Common myeloid progenitor, CD34-positive (primary cell): ENCODE measurements around the gene CBY1.

Source experiments
- CTCF ChIA-PET: fragments of 350-600 bp; sonication (Branson Sonifier 250); formaldehyde crosslinking; loops from one replicate; lab custom pipeline; 2021; ENCODE audit warnings: antibody characterized with exemption; lab: Charles Lee
- POLR2A ChIA-PET: fragments of 350-600 bp; sonication (Branson Sonifier 250); formaldehyde crosslinking; loops from one replicate; lab custom pipeline; 2021; ENCODE audit warnings: antibody characterized with exemption; lab: Charles Lee
- DNase-seq, 3 donors: peaks; one replicate each; pipeline versions ENCODE4 v3.0.0 to v3.0.0-alpha.2; 2013
- H3K27ac ChIP-seq, 2 experiments: 1 replicate in 1 of 2; 2 replicates in 1 of 2; pipeline ENCODE4 v1.7.0; 2013; ENCODE audit warnings: inconsistent platforms in 2 of 2, low read length in 2 of 2, mild to moderate bottlenecking in 2 of 2, low read depth in 1 of 2, moderate library complexity in 1 of 2; ENCODE audit not compliant: severe bottlenecking in 2 of 2, insufficient read depth in 1 of 2, poor library complexity in 1 of 2
- H3K27me3 ChIP-seq, 5 experiments: replicated peaks in 2 of 5; 1 replicate in 3 of 5; 2 replicates in 2 of 5; pipeline versions ENCODE4 v1.6.1 to v1.7.0; 2013; ENCODE audit warnings: low read length in 4 of 5, mild to moderate bottlenecking in 2 of 5, moderate library complexity in 2 of 5, inconsistent platforms in 1 of 5; ENCODE audit not compliant: insufficient read depth in 5 of 5, control insufficient read depth in 4 of 5
- H3K36me3 ChIP-seq, 4 experiments: 1 replicate in 2 of 4; 2 replicates in 2 of 4; pipeline versions ENCODE4 v1.6.1 to v1.7.0; 2013; ENCODE audit warnings: low read length in 3 of 4, control low read depth in 1 of 4, mild to moderate bottlenecking in 1 of 4; ENCODE audit not compliant: control insufficient read depth in 4 of 4, insufficient read depth in 4 of 4
- H3K4me1 ChIP-seq, 4 experiments: 1 replicate in 3 of 4; 2 replicates in 1 of 4; pipeline versions ENCODE4 v1.6.1 to v1.7.1; 2013; ENCODE audit warnings: low read length in 3 of 4, mild to moderate bottlenecking in 3 of 4, control low read depth in 1 of 4, inconsistent platforms in 1 of 4, moderate library complexity in 1 of 4; ENCODE audit not compliant: control insufficient read depth in 4 of 4, insufficient read depth in 4 of 4; ENCODE audit errors: control extremely low read depth in 1 of 4
- H3K4me3 ChIP-seq, 7 experiments: 1 replicate in 4 of 7; 2 replicates in 3 of 7; pipeline versions ENCODE4 v1.5.1 to v1.7.0; 2013; ENCODE audit warnings: mild to moderate bottlenecking in 7 of 7, low read length in 6 of 7, moderate library complexity in 6 of 7, inconsistent platforms in 2 of 7, low read depth in 2 of 7, control low read depth in 1 of 7; ENCODE audit not compliant: insufficient read depth in 4 of 7, control insufficient read depth in 1 of 7; ENCODE audit errors: extremely low read depth in 1 of 7
- H3K9me3 ChIP-seq, 5 experiments: 1 replicate in 4 of 5; 2 replicates in 1 of 5; pipeline versions ENCODE4 v1.6.1 to v1.7.1; 2013; ENCODE audit warnings: low read length in 4 of 5, mild to moderate bottlenecking in 2 of 5, inconsistent platforms in 1 of 5, low read depth in 1 of 5, moderate library complexity in 1 of 5; ENCODE audit not compliant: control insufficient read depth in 4 of 5, insufficient read depth in 2 of 5; ENCODE audit errors: control extremely low read depth in 1 of 5
- WGBS: methylation state at CpG from one replicate; pipeline ENCODE4 v1.1.5; 2013; ENCODE audit not compliant: insufficient coverage; 5-methylcytosine and 5-hydroxymethylcytosine counted together

Gene CBY1

GRCh38 chr22:38706101-38706900 lies 49.9 kb downstream of the CBY1 start:
- CTCF ChIA-PET, result interaction anchor here (1.1 to 2.0 kb wide), 3 partner anchors 8 to 17 kb away, joined by 3 to 9 read pairs (median 4); no protein-coding TSS in a partner anchor
- POLR2A ChIA-PET, result interaction anchor here (0.6 to 1.6 kb wide), 2 partner anchors 25 to 261 kb away, joined by 3 to 5 read pairs; partner anchors contain the start of gene TOMM22
- peaks cover 26 to 48% (median 41%) of the 10 kb centered on the region in 4 experiments for H3K4me1 ChIP-seq

GRCh38 chr22:38706901-38707195 lies 50.4 kb downstream of the CBY1 start:
- 0% methylated on average over 1 of the region's 4 CpGs for whole genome bisulfite sequencing
- DNase-seq, result no peak

More at GRCh38 chr22:38706101-38706900, 49.9 kb downstream of the CBY1 start:
- WGBS, result 0% methylated on average over 72 of the region's 80 CpGs
- peak in 2 of 3 donors; percentile 40 to 47 for DNase-seq
- Histone ChIP-seq H3K27ac (peak overlapping the region; percentile 78 to 91), H3K36me3 (peaks cover 0 to 19% (median 9%) of the 10 kb centered on the region in 4 experiments), H3K9me3 (no peaks in the 10 kb centered on the region), H3K4me3 (peak overlapping the region; percentile 87 to 99 (median 89)), H3K27me3 (no peaks in the 10 kb centered on the region)

GRCh38 chr22:38707346-38707745 lies 50.9 kb downstream of the CBY1 start:
- Histone ChIP-seq H3K4me3 (peak overlapping the region; percentile 6 to 96 (median 88)), H3K27me3 (no peaks in the 10 kb centered on the region), H3K36me3 (peaks cover 3 to 23% (median 9%) of the 10 kb centered on the region in 4 experiments), H3K27ac (peak overlapping the region in 1 of 2 experiments; percentile 91), H3K4me1 (peaks cover 26 to 41% (median 35%) of the 10 kb centered on the region in 4 experiments), H3K9me3 (no peaks in the 10 kb centered on the region)
- ChIA-PET POLR2A (interaction anchor here (0.7 kb wide), 1 partner anchor 29 kb away, joined by 3 read pairs; no protein-coding TSS in a partner anchor), CTCF (interaction anchor here (0.7 to 2.0 kb wide), 4 partner anchors 9 to 22 kb away, joined by 3 to 9 read pairs (median 4); no protein-coding TSS in a partner anchor)
- WGBS, result 64% methylated on average over 1 of the region's 2 CpGs
- DNase-seq, result no peak

More at GRCh38 chr22:38706901-38707195, 50.4 kb downstream of the CBY1 start:
- peaks cover 26 to 43% (median 35%) of the 10 kb centered on the region in 4 experiments for H3K4me1 ChIP-seq
- H3K4me3 ChIP-seq, result peak overlapping the region in 6 of 7 experiments; percentile 87 to 96 (median 88)
- peaks cover 0 to 19% (median 9%) of the 10 kb centered on the region in 4 experiments for H3K36me3 ChIP-seq
- H3K27me3 ChIP-seq, result no peaks in the 10 kb centered on the region
- ChIA-PET CTCF (interaction anchor here (1.1 to 2.0 kb wide), 2 partner anchors 11 to 16 kb away, joined by 3 to 9 read pairs; no protein-coding TSS in a partner anchor), POLR2A (interaction anchor here (1.6 kb wide), 1 partner anchor 25 kb away, joined by 5 read pairs; the partner anchor contains the start of gene TOMM22)
- no peaks in the 10 kb centered on the region for H3K9me3 ChIP-seq
- peak overlapping the region; percentile 78 to 91 for H3K27ac ChIP-seq

- no peak for DNase-seq
- peak overlapping the region in 3 of 7 experiments; percentile 3 to 25 (median 3) for H3K4me3 ChIP-seq
- no peaks in the 10 kb centered on the region for H3K9me3 ChIP-seq
- ChIA-PET POLR2A (interaction anchor here (0.7 kb wide), 1 partner anchor 28 kb away, joined by 3 read pairs; no protein-coding TSS in a partner anchor), CTCF (interaction anchor here (0.7 to 2.0 kb wide), 3 partner anchors 10 to 21 kb away, joined by 3 to 9 read pairs (median 6); no protein-coding TSS in a partner anchor)
- H3K27ac ChIP-seq, result no peak overlapping the region
- WGBS, result 100% methylated on average over 1 of the region's 3 CpGs
- peaks cover 3 to 28% (median 13%) of the 10 kb centered on the region in 4 experiments for H3K36me3 ChIP-seq
- peaks cover 27 to 47% (median 39%) of the 10 kb centered on the region in 4 experiments for H3K4me1 ChIP-seq
- H3K27me3 ChIP-seq, result no peaks in the 10 kb centered on the region
These were observed 51.5 kb downstream of the CBY1 start for GRCh38 chr22:38707984-38708383.

- Histone ChIP-seq H3K36me3 (peaks cover 3 to 30% (median 14%) of the 10 kb centered on the region in 4 experiments), H3K4me3 (peak overlapping the region in 1 of 7 experiments; percentile 15), H3K9me3 (no peaks in the 10 kb centered on the region), H3K27me3 (no peaks in the 10 kb centered on the region), H3K27ac (no peak overlapping the region), H3K4me1 (peaks cover 27 to 57% (median 43%) of the 10 kb centered on the region in 4 experiments)
- peak in 1 of 3 donors; percentile 18 for DNase-seq
- WGBS, result 93% methylated on average over 3 of the region's 3 CpGs
- CTCF ChIA-PET, result interaction anchor here (0.8 to 3.0 kb wide), 4 partner anchors 9 to 23 kb away, joined by 3 to 17 read pairs (median 6); no protein-coding TSS in a partner anchor
- POLR2A ChIA-PET, result no interaction called here
These were observed 52.9 kb downstream of the CBY1 start for GRCh38 chr22:38709306-38709705.

GRCh38 chr22:38710351-38710750 lies 53.9 kb downstream of the CBY1 start:
- no peaks in the 10 kb centered on the region for H3K27me3 ChIP-seq
- H3K9me3 ChIP-seq, result no peaks in the 10 kb centered on the region
- no peak overlapping the region for H3K27ac ChIP-seq
- ChIA-PET CTCF (interaction anchor here (0.8 to 3.0 kb wide), 4 partner anchors 8 to 22 kb away, joined by 3 to 17 read pairs (median 6); no protein-coding TSS in a partner anchor), POLR2A (interaction anchor here (0.8 kb wide), 1 partner anchor 15 kb away, joined by 4 read pairs; no protein-coding TSS in a partner anchor)
- H3K36me3 ChIP-seq, result peaks cover 3 to 30% (median 15%) of the 10 kb centered on the region in 4 experiments
- WGBS, result 67% methylated on average over 1 of the region's 3 CpGs
- no peak overlapping the region for H3K4me3 ChIP-seq
- DNase-seq, result peak in 2 of 3 donors; percentile 26 to 48
- H3K4me1 ChIP-seq, result peaks cover 22 to 60% (median 40%) of the 10 kb centered on the region in 4 experiments
